ENCODE results near the gene SMIM14.
"Not testable (repeated sequence)": the region's sequence is repeated elsewhere in the genome, so short reads cannot be mapped to it uniquely, and the experiment has no call there.

SMIM14 gene

DNA sequence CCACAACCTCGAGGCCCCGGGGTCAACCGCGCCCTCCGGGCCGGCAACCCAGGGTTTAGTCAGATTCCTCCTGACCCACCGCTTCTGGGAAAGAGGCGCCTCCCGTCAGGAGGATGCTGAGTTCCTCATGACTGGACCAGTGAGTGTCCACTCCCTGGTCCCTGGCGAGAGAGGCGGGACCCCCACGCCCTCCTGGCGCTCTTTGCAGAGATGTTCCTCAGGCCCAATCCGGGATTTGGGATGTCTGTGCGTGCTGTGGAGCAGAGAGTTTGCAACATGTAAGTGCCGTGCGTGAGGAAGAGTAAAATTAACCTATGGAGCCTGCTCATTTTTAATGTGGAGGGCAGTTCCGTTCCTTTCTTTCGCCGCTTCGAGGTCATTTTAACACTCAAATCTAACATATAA lies 110.6 kb downstream of the SMIM14 start:
- peak; percentile 4 for DNase-seq

DNA sequence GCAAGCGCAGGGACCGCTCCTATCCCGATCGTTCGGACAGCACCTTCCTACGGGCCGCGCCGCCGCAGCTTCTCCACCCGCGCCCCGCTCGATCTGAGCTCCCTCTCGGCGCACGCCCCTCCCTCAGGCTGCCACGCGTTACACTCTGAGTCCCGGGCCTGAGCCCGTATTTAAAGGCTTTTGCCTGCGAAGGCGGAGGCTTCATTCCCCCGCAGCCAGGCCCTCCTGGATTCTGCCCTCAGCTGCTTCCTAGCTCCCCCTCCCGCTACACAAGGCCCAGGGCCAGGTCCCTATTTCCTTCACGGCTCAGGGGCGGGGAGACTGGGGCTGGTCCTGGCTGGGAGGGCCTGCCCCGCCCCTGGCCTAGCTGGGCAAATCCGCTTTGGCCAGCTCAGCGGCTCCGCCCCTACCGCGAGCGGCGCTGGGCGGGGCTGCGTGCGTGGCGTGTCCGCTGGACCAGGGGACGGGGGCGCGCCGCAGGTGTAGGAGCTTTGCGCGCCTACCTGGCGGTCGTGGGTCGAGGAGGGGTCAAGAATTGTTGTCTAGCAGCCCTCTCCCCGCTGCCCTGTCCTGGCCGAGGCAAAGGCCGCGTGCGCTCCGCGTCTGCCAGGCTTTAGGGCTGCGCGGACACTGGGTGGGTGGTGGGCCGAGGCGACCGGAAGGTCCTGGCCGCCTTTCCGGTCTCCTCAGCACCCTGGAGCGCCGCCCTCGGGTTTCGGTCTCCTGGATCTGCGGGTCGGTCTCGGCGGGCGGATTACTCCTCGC lies 111.2 kb downstream of the SMIM14 start, which contains the start of gene UGDH:
Gene UGDH (minus strand): TSS at position 144 of the 765 bp plus-strand sequence. CDS start 5,927 bp downstream, outside the sequence.
- peak; percentile 82 for DNase-seq

DNA sequence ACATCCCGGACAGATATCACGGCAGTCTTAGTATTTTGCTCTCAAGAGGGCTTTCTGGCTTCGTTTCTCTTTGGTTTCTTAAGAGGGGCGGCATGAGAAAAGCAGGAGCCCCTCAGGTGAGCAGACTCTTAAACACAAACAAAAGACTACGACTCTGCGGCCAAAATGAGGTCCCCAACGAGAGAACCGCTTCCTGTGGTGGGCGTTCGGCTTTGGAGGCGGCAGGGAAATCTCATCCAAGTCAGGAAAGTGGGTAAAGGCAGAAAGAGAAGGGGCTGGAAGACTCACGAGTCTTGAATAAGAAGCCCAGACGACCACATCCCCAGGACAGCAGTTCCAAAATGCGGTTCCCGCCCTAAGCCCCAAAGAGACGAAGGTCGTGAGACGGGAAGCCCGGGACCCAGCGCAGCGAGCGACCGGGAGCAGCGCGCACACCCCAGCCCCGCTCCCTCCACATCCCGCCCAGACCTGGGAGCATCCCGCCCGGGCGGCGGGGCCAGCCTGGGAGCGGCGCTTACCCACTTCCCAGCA lies 111.8 kb downstream of the SMIM14 start:
- no peak for DNase-seq

DNA sequence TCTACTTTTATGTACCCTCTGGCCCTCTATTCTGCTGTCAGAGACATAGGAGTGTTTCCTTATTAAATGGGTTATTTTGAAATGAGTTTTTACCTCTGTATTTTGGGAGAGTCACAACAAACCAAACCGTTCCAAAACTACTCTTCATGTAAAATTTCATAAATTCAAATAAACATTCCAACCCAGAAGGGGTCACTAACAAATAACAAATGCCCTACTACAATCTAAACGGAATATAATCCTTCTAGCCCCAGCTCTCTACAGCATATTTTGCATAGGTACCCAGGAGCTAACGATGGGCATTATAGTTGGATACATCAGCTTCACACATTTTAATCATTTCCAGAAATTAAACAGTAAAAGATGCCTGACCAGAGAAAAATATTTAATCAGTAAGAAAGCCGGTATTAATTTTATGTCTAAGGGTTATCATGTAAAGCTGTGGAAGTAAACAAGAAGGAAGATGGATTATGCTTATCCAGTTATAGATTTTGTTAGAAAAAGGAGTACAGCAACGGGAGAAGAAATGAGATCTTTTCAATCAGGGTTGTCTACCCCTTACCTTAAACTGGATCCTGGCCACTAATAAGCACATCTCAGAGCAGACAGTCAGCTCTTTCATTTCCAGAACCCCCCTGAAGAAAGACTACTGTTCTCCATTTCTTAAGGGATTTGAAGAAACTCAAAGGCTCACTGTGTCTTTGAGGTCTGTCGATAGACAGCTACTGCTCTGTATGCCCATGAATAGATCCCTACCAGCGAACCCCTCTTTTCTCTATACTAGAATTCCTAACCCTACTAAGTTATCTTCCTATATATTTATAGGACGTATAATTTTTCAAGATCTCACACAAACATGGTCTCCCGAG lies 112.6 kb downstream of the SMIM14 start:
- no peak for DNase-seq

DNA sequence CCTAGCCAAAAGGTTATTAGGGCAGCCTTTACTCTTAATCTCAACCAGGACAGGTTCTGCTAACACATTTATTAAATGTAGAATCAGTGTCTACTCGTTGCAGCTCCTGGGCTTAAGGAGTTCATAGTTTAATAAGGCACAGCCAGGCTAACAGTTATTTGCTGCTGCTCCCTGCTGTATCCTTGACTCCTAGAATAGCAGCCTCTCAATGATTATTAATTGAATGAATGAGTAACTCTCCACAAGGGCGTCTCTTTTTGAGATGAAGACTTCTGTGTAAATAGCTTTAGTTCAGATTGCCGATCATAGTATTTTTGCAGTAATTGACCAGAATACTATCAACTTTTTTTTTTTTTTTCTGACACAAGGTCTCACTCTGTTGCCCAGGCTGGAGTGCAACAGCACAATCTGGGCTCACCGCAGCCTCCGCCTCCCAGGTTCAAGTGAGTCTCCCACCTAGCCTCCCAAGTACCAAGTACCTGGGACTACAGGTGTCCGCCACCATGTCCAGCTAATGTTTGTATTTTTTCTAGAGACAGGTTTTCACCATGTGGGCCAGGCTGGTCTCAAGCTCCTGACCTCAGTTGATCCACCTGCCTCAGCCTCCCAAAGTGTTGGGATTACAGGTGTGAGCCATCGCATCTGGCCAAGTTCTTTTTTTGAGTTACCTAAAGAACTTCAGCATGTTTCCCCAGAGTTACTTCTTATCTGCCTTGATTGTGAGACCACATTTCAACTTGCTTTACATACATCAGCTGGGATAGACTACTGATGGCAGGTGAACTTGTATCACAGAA lies 114.3 kb downstream of the SMIM14 start:
- DNase-seq: no peak

DNA sequence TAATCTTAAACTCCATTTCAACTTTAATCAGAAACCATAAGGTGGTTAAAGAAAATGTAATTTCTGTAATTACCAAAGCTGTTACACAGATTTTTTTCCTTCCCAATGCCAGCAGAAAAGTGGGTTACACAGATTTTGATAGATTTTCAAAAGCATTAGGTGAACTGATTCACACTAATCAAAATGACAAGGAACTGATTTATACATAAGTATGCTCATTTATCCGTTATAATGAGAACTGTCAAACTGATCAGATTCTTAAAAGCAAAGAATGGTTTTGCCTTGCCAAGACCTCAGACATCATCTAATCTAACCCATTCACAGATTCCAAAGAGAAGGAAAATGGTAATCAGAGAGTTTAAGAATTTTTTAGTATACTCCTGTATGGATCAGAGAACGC lies 116.6 kb downstream of the SMIM14 start:
- no peak for DNase-seq

DNA sequence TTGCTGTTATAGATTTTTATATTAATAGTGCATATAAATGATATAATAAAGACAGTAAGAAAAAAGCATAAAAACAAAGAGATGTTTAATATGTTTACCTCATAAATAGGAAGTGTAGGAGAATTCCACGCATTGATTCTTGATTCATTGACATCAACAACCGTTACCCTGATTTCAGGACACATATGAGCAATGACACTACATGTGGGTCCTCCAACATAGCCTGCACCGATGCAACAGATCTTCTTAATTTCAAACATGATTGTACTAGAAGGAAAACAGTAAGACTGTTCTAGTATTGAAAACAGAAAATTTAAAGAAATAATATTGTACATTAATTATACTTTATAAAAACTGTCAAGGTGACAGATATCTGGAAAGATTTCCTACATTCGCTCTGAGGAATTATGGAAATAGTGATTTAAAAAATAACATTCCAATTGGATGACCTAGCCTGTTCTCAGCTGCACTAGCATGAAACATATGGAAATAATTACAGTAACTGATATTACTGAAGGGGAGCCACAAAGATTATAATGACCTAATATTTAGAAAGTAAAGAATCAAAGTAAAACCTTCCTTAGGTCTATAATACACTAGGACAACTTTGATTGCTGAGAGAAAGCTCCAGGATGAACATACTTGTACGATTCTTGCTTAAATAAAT lies 117.3 kb downstream of the SMIM14 start:
- no peak for DNase-seq

DNA sequence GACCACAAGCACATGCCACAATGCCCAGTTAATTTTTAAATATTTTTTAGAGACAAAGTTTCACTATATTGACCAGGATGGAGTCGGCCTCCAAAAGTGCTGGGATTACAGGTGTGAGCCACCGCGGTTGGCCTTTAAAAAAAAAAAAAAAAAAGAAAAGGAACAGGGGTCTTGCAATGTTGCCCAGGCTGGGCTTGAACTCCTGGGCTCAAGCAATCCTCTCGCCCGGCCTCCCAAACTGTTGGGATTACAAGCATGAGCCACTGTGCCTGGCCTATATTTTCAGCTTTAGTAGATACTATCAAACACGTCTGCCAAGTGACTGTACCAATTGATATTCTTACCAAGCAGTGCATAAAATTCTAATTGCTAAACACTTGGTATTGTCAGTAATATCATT lies 120.2 kb downstream of the SMIM14 start:
- DNase-seq: no peak

DNA sequence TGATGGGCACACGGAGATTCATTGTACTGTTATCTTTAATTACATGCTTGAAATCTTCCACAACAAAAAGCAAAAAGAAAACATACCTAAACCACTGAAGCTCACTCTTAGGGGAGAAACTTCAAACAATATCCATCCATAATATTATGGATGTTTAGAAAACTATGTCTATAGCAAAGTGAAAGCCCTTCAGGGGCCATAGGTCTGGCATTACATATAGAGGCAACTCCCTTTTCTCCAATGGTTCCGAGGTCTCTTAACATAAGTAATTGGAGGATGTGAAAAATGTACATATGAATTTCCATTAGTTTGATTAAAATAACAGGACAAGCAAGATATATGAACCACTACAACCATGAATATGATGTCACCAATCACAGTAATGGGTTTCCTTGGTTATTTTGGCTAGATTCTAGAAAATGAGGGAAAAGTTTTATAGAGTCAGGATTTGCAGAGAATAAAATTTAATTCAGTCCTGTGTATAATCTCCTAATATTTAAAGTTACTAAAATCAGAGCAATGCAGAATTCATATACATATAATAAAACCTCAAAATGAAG lies 122.2 kb downstream of the SMIM14 start:
- DNase-seq: no peak

DNA sequence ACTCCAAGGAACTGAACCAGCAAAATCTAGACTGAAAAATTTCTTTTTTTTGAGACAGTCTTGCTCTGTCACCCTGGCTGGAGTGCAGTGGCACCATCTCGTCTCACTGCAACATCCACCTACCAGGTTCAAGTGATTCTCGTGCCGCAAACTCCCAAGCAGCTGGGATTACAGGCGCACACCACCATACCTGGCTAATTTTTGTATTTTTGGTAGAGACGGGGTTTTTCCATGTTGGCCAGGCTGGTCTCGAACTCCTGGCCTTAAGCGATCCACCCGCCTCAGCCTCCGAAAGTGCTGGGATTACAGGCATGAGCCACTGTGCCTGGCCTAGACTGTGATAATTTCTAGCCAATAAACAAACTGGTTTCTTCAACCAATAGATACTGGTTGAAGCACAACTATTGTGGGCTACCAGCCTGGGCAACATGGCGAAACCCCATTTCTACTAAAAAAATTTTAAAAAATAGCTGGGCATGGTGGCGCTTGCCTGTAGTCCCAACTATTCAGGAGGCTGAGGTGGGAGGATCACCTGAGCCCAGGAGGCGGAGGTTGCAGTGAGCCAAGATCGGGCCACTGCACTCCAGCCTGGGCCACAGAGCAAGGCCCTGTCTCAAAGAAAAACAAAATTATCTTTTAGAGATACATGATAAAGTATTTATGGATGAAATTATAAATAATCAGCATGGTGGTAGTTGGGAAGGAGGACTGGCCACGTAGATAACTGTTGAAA lies 122.8 kb downstream of the SMIM14 start:
- not testable (repeated sequence) for DNase-seq

DNA sequence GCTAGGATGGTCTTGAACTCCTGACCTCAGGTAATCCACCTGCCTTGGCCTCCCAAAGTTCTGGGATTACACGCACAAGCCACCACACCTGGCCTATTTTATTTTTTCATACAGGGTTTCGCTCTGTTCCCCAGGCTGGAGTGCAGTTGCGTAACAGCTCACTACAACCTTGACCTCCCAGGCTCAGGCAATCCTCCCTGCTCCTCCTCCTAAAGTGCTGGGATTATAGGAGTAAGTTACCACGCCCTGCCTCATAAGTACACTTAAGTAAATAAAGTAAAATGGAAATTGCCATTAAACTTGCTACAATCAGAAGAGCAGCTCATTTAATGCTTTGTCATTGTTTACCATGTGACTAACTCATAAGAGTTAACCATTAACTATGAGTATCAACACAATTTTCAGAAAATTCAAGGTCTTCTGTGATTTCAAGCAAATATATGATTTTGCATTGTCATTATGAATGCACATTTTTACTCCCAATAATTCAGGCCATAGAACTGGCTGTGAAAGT lies 123.7 kb downstream of the SMIM14 start:
- no peak for DNase-seq

DNA sequence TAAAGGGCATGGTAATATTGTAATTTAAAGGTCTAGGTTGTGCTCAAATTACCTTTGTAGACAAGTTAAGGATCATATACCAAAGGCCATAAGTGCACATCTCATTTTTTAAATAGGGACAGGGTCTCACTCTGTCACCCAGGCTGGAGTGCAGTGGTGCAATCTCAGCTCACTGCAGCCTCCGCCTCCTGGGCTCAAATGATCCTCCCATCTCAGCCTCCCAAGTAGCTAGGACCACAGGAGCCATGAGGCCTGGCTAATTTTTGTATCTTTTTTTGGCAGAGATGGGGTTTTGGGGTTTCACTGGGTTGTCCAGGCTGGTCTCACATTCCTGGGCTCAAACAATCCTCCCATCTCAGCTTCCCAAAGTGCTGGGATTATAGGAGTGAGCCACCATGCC lies 124.4 kb downstream of the SMIM14 start:
- DNase-seq: not testable (repeated sequence)

DNA sequence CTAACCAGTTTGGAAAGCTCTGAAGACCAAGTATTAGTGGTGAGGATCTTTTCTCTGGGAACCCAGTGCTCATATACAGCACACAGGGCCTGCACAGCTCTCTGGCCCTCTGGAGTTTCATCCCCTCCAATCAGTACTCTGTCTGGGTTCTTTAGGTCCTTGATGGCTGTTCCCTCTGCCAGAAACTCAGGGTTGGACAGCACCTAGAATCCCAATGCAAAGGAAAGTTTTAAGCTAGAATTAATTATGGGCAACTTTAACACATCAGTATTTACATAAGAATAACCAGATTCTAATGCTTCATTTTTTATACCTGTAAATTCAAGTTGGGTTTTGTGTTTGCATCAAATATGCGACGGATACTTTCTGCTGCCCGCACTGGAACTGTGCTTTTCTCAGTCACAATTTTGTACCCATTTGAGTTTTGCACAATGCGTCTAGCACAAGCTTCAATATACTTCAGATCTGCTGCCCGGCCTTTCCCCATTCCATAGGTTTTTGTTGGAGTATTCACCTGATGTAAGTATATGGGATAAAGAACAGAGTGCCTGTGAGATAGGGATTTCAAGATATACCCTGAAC lies 128.2 kb downstream of the SMIM14 start:
- DNase-seq: no peak

DNA sequence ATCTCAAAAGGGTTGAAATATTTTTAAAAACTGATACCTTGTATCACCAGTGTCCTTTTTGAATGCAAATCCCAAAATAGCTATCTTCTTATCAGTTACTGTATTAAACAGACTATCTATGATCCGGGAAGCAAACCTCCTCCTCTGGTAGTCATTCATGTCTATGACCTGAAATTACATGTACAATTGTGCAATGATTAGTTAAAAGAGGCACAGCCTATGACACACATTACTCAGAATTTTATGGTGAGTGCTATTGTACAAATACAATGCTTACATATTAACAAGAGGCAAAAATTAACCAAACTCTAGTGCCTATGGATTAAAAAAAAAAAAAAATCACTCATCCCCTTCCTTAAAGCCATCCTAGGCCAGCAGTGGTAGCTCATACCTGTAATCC lies 133.1 kb downstream of the SMIM14 start:
- DNase-seq: no peak

DNA sequence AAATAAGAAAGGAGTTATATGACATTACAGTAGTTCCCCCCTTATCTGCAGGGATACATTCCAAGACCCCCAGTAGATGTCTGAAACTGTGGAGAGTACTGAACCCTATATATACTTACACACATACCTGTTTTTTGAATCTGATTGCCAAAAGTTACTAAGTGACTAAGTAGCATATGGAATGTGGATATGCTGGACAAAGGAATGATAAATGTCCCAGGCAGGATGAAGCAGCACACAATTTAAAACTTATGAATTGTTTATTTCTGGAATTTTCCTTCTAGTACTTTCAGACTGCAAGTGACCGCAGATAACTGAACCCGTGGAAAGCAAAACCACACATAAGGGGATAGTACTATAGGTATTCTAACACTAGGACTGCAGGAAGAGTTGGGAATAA lies 134.1 kb downstream of the SMIM14 start:
- DNase-seq: no peak

DNA sequence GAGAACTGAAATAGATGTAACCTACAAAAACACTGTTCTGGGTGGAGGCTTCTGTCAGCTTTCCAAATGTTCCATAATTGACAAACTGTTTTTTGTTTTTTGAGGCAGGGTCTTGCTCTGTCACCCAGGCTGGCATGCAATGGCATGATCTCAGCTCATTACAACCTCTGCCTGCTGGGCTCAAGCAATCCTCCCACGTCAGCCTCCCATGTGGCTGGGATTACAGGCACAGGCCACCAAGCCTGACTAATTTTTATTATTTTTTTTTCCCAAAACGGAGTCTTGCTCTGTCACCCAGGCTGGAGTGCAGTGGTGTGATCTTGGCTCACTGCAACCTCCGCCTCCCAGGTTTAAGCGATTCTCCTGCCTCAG lies 136.0 kb downstream of the SMIM14 start:
- DNase-seq: not testable (repeated sequence)

DNA sequence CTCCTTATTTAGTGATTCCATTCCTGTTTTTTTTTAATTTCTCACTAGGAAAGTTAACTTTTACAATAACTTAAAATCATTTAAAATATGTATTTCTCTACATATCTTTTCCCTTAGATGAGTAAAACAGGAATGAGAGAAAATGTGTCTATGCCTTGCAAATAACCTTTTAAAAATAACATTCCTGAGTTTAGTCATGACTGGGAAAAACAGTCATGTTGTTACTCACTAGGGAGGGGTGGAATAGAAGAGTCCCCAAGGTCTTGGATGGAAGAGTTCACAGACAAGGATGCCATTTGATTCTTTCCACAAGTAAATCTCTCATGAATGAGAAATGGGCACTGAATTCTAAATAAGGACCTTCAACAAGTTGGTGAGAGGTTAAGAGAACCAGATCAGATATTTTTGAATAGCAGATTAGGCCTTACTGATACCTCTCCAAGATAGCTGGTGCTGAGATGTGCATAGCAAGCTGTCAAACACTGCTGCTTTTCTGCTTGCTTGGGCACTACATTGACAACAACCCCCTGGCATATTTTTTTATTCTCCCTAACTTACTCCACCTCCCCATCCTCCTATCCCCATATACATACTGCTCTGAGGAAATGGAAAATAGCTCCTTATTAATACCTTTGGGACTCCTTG lies 136.5 kb downstream of the SMIM14 start:
- no peak for DNase-seq

DNA sequence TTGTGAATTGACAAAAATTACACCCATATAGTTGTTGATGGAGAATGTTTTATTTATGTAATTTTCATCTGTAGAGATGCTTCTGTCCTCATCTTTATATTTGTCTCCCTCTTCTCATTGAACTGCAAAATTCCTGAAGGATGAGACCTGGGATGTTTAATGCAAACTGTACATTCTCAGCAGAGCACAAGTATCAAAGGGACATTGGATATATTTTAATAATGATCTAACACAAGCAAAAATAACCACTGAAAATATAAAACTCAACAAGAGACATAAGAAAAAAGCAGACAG lies 140.0 kb downstream of the SMIM14 start:
- DNase-seq: no peak

DNA sequence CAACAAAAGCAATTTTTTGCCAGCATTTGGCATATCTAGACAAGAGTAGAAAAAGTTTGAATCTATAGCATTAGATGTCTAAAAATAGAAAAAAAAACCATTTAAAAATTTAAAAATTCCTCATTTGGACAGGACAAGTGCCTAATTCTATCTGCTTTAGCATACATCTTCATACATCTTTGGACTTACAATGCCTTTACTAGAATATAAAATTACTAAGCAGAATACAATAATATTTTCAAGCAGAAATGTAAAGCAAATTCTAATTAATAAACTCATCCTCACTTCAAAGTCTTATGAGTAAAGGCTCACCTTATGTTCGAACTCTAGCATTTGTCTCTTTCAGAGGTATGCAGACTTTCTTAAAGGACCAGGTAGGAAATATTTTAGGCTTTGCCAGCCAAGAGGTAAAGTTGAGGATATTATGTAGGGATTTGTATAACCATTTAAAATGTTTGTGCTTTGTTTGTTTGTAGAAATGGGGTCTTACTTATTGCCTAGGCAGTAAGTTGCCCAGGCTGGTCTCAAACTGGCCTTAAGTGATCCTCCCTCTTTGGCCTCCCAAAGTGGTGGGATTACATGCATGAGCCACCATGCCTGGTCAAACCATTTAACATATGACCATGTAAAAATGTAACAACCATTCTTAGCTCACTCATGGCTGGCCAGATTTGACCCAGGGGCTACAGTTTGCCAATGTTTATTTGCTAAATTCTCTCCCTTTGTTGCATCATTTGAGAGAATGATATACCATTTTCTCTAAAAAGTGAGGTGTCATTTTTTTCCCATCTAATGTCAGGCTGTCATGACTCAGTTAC lies 140.5 kb downstream of the SMIM14 start:
- DNase-seq: no peak

Data from DMS79 (cell line).